Measurements from ENCODE around the gene STRN4. TPM values are rescaled to one million over a fixed set of nuclear protein-coding genes. Genes with fewer than 3 reads are reported as not detected.
"Not testable (repeated sequence)": the region's sequence is repeated elsewhere in the genome, so short reads cannot be mapped to it uniquely, and the experiment has no call there.

Gene STRN4
- polyA plus RNA-seq, 1 of the 3 experiments (the other 2 are of a cell fraction), result 92.8 TPM

DNA sequence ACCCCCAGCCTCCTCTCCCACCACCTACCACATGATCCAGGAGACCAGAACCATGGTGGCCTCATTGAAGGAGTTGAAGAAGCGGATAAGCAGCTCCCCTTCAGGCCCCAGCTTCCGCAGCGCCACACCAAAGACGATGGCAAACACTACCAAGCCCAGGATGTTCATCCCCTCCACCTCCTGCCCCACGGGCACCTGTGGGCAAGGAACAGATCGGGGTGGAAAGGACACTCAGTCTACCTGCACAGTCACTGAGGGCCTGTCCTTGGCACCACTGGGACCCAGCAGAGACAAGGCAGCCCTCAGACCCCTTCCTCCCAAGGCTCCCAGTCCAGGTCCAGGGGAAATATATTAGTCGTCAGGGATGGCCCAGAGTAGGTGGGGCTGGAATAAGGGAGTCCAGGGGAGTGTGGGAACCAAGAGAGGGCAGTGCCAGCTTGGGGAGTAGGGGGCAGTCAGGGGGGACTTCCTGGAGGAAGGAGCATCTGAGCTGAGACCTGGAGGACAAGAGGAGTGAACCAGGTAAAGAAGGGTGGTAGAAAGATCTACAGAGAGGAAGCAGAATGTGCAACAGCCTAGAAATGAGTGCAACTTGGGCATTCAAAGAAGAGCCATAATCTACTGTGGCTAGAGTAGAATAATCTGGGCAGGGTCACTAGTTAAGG is 36.2 kb upstream of the STRN4 start:
- Histone ChIP-seq H3K36me3 (replicated peaks in 1 of 2; ENCODE audit: control insufficient read depth in 1 of 2, insufficient read depth in 2 of 2, low read length in 1 of 2) (peaks cover 14 to 40% of the 10 kb centered on the region in 2 experiments), H3K9me2 (no peaks in the 10 kb centered on the region), H3K9me3 (no peaks in the 10 kb centered on the region), H3K9ac (no peak overlapping the region), H3K27me3 (ENCODE audit: insufficient read depth) (no peaks in the 10 kb centered on the region), H3K4me3 (ENCODE audit: low read depth in 2 of 2, low read length in 1 of 2) (no peak overlapping the region), H3K4me2 (no peak overlapping the region), H3K27ac (ENCODE audit: low read depth in 2 of 2, low read length in 1 of 2) (no peak overlapping the region), H3F3A (replicated peaks; ENCODE audit: insufficient read depth) (peaks cover 22% of the 10 kb centered on the region), H3K79me2 (ENCODE audit: insufficient read depth) (peaks cover 66% of the 10 kb centered on the region), H4K20me1 (ENCODE audit: insufficient read depth) (peaks cover 12% of the 10 kb centered on the region; the same call in 1 of the 2 replicates), H3K4me1 (ENCODE audit: control insufficient read depth in 1 of 2, insufficient read depth in 2 of 2, low read depth in 1 of 2, low read length in 1 of 2) (peaks cover 18 to 30% of the 10 kb centered on the region in 2 experiments; a peak in 3 of 4 replicates), H2AFZ (ENCODE audit: low read depth) (no peak overlapping the region)
- WGBS (ENCODE audit: low lambda C conversion rate), result 98% methylated on average over 4 of the region's 7 CpGs
- no peak for DNase-seq
- ChIA-PET POLR2A (interaction anchor here (0.7 kb wide), 1 partner anchor 462 kb away, joined by 3 read pairs; no protein-coding TSS in a partner anchor), CTCF (interaction anchor here (0.9 to 3.5 kb wide), 2 partner anchors 16 to 58 kb away, joined by 3 to 18 read pairs; no protein-coding TSS in a partner anchor)
- TF ChIP-seq TCF12 (IDR thresholded peaks at IDR 0.05) (no peak), YY1 (IDR thresholded peaks at IDR 0.05; ENCODE audit: low read depth) (no peak), JUND (IDR thresholded peaks at IDR 0.05) (no peak), EZH2phosphoT487 (IDR thresholded peaks at IDR 0.05; ENCODE audit: borderline replicate concordance, low read depth) (no peak), EP300 (IDR thresholded peaks at IDR 0.05; ENCODE audit: borderline replicate concordance in 1 of 2, low read depth in 1 of 2, low read length in 1 of 2) (no peak), RXRA (IDR thresholded peaks at IDR 0.05; ENCODE audit: borderline replicate concordance, low read depth) (no peak), RAD21 (IDR thresholded peaks at IDR 0.05; ENCODE audit: low read length) (no peak), CHD2 (IDR thresholded peaks at IDR 0.05; ENCODE audit: low read length, partially characterized antibody) (no peak)
- TF ChIP-seq, protein P1, sequence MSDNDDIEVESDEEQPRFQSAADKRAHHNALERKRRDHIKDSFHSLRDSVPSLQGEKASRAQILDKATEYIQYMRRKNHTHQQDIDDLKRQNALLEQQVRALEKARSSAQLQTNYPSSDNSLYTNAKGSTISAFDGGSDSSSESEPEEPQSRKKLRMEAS (IDR thresholded peaks at IDR 0.05; ENCODE audit: low read depth), result no peak
- TF ChIP-seq, protein P2, sequence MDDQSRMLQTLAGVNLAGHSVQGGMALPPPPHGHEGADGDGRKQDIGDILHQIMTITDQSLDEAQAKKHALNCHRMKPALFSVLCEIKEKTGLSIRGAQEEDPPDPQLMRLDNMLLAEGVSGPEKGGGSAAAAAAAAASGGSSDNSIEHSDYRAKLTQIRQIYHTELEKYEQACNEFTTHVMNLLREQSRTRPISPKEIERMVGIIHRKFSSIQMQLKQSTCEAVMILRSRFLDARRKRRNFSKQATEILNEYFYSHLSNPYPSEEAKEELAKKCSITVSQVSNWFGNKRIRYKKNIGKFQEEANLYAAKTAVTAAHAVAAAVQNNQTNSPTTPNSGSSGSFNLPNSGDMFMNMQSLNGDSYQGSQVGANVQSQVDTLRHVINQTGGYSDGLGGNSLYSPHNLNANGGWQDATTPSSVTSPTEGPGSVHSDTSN (IDR thresholded peaks at IDR 0.05), result no peak

DNA sequence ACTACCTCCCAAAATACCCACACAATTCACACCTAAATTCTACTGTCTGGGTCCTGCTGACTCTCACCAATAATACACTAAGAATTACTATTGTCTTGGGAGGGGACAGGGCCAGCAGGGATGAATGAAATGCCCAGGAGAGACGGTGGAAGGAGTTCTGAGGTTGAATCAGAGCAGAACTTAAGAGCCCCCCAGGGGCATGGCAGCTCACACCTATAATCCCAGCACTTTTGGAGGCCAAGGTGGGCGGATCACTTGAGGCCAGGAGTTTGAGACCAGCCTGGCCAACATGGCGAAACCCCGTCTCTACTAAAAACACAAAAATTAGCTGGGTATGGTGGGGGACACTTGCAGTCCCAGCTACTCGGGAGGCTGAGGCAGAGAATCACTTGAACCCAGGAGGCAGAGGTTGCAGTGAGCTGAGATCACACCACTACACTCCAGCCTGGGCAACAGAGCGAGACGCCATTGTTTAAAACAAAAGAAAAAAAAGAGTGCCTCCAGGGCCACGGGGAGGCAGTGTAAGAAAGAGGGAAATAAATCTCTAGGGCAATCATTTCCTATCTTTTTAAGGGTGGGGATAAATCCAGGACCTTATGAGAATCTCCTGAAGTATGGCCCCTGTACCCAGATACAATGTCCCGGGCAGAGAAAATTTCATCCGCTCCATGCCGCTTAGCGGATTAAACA is 31.9 kb upstream of the STRN4 start:
- DNase-seq; H3K9me2 ChIP-seq; H2AFZ ChIP-seq (ENCODE audit: low read depth); H3K4me1 ChIP-seq (ENCODE audit: control insufficient read depth in 1 of 2, insufficient read depth in 2 of 2, low read depth in 1 of 2, low read length in 1 of 2); H3K9me3 ChIP-seq; H3K4me2 ChIP-seq; H3K4me3 ChIP-seq (ENCODE audit: low read depth in 2 of 2, low read length in 1 of 2); H4K20me1 ChIP-seq (ENCODE audit: insufficient read depth); H3K27me3 ChIP-seq (ENCODE audit: insufficient read depth); H3F3A ChIP-seq (replicated peaks; ENCODE audit: insufficient read depth); H3K9ac ChIP-seq; H3K27ac ChIP-seq (ENCODE audit: low read depth in 2 of 2, low read length in 1 of 2): not testable (repeated sequence)
- Histone ChIP-seq H3K36me3 (replicated peaks in 1 of 2; ENCODE audit: control insufficient read depth in 1 of 2, insufficient read depth in 2 of 2, low read length in 1 of 2) (peaks cover 34 to 56% of the 10 kb centered on the region in 2 experiments), H3K79me2 (ENCODE audit: insufficient read depth) (peaks cover 23% of the 10 kb centered on the region)
- ChIA-PET POLR2A (interaction anchor here (0.6 kb wide), 1 partner anchor 215 kb away, joined by 5 read pairs; no protein-coding TSS in a partner anchor), CTCF (interaction anchor here (1.6 to 2.5 kb wide), 2 partner anchors 12 to 62 kb away, joined by 9 to 12 read pairs; no protein-coding TSS in a partner anchor)
- WGBS (ENCODE audit: low lambda C conversion rate), result 91% methylated on average over 10 of the region's 12 CpGs
